DOHH2 (cell line): ENCODE results near the gene FAM151B.

Source experiments
- H3F3A ChIP-seq: fragments of 200-600 bp; sonication (generic), shearing (Covaris generic); 2 replicates; pipeline ENCODE4 v1.6.0; 2016; ENCODE audit warnings: antibody characterized with exemption, mild to moderate bottlenecking; ENCODE audit not compliant: control insufficient read depth, insufficient read depth
- H3K27ac ChIP-seq: fragments of 200-600 bp; sonication (generic); 2 replicates; pipeline ENCODE4 v1.5.1; 2014; ENCODE audit warnings: low read depth, mild to moderate bottlenecking, low read length, moderate library complexity
- H3K27me3 ChIP-seq: fragments of 200-600 bp; sonication (generic); 2 replicates; pipeline ENCODE4 v1.6.1; 2014; ENCODE audit warnings: mild to moderate bottlenecking, low read length, mixed read lengths; ENCODE audit not compliant: control insufficient read depth
- H3K36me3 ChIP-seq: fragments of 200-600 bp; sonication (generic); 2 replicates; pipeline ENCODE4 v1.6.1; 2014; ENCODE audit warnings: mild to moderate bottlenecking, low read length, moderate library complexity, mixed read lengths; ENCODE audit not compliant: control insufficient read depth
- H3K4me1 ChIP-seq: fragments of 200-600 bp; sonication (generic); 2 replicates; pipeline ENCODE4 v1.6.1; 2014; ENCODE audit warnings: mild to moderate bottlenecking, low read length, mixed read lengths; ENCODE audit not compliant: control insufficient read depth
- H3K4me2 ChIP-seq: fragments of 200-600 bp; sonication (generic); 2 replicates; pipeline ENCODE4 v1.6.0; 2014; ENCODE audit warnings: mild to moderate bottlenecking, low read length, moderate library complexity
- H3K4me3 ChIP-seq: fragments of 200-600 bp; sonication (generic); 2 replicates; pipeline ENCODE4 v1.5.1; 2014; ENCODE audit warnings: mild to moderate bottlenecking, low read length, mixed read lengths
- H3K79me2 ChIP-seq: fragments of 200-600 bp; sonication (generic); 2 replicates; pipeline ENCODE4 v1.6.1; 2014; ENCODE audit warnings: mild to moderate bottlenecking, low read length, mixed read lengths; ENCODE audit not compliant: control insufficient read depth
- H3K9me2 ChIP-seq: fragments of 200-600 bp; sonication (generic); replicated peaks from 2 replicates; pipeline ENCODE4 v1.6.1; 2014; ENCODE audit warnings: mild to moderate bottlenecking, low read length, mixed read lengths; ENCODE audit not compliant: control insufficient read depth
- H3K9me3 ChIP-seq: fragments of 200-600 bp; sonication (generic); 2 replicates; pipeline ENCODE4 v1.6.1; 2014; ENCODE audit warnings: antibody characterized with exemption, low read length, mixed read lengths; ENCODE audit not compliant: control insufficient read depth, insufficient read depth
- H4K20me1 ChIP-seq: fragments of 200-600 bp; sonication (generic); 2 replicates; pipeline ENCODE4 v1.6.0; 2014; ENCODE audit warnings: low read depth, mild to moderate bottlenecking, antibody characterized with exemption, low read length, moderate library complexity; ENCODE audit not compliant: control insufficient read depth, insufficient read depth
- EZH2phosphoT487 ChIP-seq: fragments of 200-600 bp; sonication (generic); IDR thresholded peaks from 2 replicates; pipeline ENCODE4 v1.6.1; 2017; ENCODE audit warnings: borderline replicate concordance, mild to moderate bottlenecking, antibody characterized with exemption, low read length, moderate library complexity, mixed read lengths
- TF ChIP-seq, protein P1 (sequence below): fragments of 200-600 bp; sonication (generic); IDR thresholded peaks from one replicate; pipeline ENCODE4 v1.5.1; 2014; ENCODE audit warnings: antibody characterized with exemption, mild to moderate bottlenecking, low read depth, low read length; ENCODE audit not compliant: poor library complexity, severe bottlenecking

The FAM151B gene

DNA sequence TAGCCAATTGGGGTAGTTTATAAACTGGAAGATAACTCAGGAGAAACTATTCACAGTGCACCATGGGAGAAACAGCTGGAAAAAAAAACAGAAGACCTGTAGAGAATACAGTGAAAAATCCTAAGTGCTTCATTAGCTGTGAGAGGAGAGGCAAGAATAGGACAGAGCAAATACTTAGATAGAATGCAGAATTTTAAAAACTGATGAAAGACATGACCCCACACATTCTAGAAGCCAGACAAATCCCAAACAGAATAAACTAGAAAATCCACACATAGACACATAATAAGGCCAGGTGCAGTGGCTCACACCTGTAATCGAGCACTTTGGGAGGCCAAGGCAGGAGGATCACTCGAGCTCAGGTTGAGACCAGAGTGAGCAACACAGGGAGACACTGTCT is 7.5 kb upstream of the FAM151B start:
- no peak overlapping the region for H3K4me2 ChIP-seq
- H3F3A ChIP-seq, result no peaks in the 10 kb centered on the region
- no peaks in the 10 kb centered on the region for H4K20me1 ChIP-seq
- H3K27me3 ChIP-seq, result no peaks in the 10 kb centered on the region
- no peak overlapping the region for H3K27ac ChIP-seq
- H3K9me3 ChIP-seq, result no peaks in the 10 kb centered on the region
- H3K9me2 ChIP-seq, result no peaks in the 10 kb centered on the region
- H3K36me3 ChIP-seq, result no peaks in the 10 kb centered on the region
- TF ChIP-seq EZH2phosphoT487, result no peak
- TF ChIP-seq, protein P1, sequence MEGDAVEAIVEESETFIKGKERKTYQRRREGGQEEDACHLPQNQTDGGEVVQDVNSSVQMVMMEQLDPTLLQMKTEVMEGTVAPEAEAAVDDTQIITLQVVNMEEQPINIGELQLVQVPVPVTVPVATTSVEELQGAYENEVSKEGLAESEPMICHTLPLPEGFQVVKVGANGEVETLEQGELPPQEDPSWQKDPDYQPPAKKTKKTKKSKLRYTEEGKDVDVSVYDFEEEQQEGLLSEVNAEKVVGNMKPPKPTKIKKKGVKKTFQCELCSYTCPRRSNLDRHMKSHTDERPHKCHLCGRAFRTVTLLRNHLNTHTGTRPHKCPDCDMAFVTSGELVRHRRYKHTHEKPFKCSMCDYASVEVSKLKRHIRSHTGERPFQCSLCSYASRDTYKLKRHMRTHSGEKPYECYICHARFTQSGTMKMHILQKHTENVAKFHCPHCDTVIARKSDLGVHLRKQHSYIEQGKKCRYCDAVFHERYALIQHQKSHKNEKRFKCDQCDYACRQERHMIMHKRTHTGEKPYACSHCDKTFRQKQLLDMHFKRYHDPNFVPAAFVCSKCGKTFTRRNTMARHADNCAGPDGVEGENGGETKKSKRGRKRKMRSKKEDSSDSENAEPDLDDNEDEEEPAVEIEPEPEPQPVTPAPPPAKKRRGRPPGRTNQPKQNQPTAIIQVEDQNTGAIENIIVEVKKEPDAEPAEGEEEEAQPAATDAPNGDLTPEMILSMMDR, result no peak
- H3K4me1 ChIP-seq, result no peaks in the 10 kb centered on the region; the same call in 1 of the 2 replicates
- H3K79me2 ChIP-seq, result no peaks in the 10 kb centered on the region
- no peak overlapping the region for H3K4me3 ChIP-seq

GRCh38 chr5:80481019-80481893 is 6.6 kb upstream of the FAM151B start:
- Histone ChIP-seq H3K79me2 (no peaks in the 10 kb centered on the region), H3K27ac (no peak overlapping the region), H3K4me1 (no peaks in the 10 kb centered on the region; the same call in 1 of the 2 replicates), H3K4me2 (no peak overlapping the region), H3F3A (no peaks in the 10 kb centered on the region), H3K36me3 (no peaks in the 10 kb centered on the region), H3K27me3 (no peaks in the 10 kb centered on the region), H3K9me3 (no peaks in the 10 kb centered on the region), H4K20me1 (no peaks in the 10 kb centered on the region), H3K4me3 (no peak overlapping the region), H3K9me2 (no peaks in the 10 kb centered on the region)
- TF ChIP-seq, protein P1, result peak; percentile 91
- TF ChIP-seq EZH2phosphoT487, result no peak

- H3K9me2 ChIP-seq, result no peaks in the 10 kb centered on the region
- no peaks in the 10 kb centered on the region for H3K27me3 ChIP-seq
- no peaks in the 10 kb centered on the region for H3K79me2 ChIP-seq
- H3K4me3 ChIP-seq, result no peak overlapping the region
- H4K20me1 ChIP-seq, result no peaks in the 10 kb centered on the region
- no peaks in the 10 kb centered on the region for H3K9me3 ChIP-seq
- no peak for TF ChIP-seq EZH2phosphoT487
- TF ChIP-seq, protein P1, result no peak
- H3K4me2 ChIP-seq, result no peak overlapping the region
- no peak overlapping the region for H3K27ac ChIP-seq
- no peaks in the 10 kb centered on the region for H3K36me3 ChIP-seq
- H3F3A ChIP-seq, result peaks cover 5% of the 10 kb centered on the region; the same call in 1 of the 2 replicates
- H3K4me1 ChIP-seq, result peaks cover 2% of the 10 kb centered on the region
Measured at GRCh38 chr5:80482578-80482977, 5.3 kb upstream of the FAM151B start.
